ENCODE measurements around the gene DIS3L. TPM values are rescaled to one million over a fixed set of nuclear protein-coding genes. Genes with fewer than 3 reads are reported as not detected.
"Not testable (repeated sequence)": the region's sequence is repeated elsewhere in the genome, so short reads cannot be mapped to it uniquely, and the experiment has no call there.

The DIS3L gene
- 10 to 100 TPM; 31.2 to 36.7 TPM for total RNA-seq
- long read RNA-seq, transcript DIS3L-202 (17 exons, 3,647 nt), result major isoform, 31 of 52 reads
- long read RNA-seq, partial matches to known transcripts, result 4 of 52 reads
- long read RNA-seq, other reads (novel, unspliced or antisense), result 15 of 52 reads

DNA sequence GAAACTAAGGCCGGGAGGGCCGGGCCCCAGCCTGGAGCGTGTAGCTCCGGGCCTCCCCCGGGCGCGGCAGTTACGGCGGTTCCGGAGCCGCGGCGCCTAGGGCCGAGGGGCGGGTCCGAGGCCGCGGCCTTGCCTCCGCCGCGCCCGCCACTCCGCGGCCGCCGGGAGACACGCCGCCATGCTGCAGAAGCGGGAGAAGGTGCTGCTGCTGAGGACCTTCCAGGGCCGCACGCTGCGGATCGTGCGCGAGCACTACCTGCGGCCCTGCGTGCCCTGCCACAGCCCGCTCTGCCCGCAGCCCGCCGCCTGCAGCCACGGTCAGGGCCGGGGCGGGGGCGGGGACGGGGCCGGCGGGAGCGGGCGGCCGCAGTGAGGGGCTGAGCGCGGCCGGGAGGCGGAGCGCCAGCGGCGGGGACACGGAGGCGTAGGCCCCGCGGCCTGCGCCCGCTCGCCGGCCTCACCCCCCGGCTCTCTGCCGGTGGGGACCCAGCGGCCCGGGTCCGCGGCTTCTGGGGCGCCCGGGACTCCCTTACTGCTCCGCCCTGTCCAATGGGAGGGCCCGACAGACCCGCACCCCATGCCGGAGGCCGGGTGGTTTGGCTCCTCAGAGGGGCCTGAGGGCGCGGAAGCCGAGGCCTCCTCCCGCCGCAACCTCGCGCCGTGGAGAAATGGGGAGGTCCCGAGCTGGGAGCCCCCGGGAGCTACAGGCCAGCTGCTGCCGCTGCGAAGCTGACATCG, at the start of gene DIS3L:
Gene DIS3L, plus strand, starts transcription at position 150 of the 738 bp plus-strand sequence. Its CDS starts 29 bp downstream, at position 179.
- ATAC-seq (peak; percentile 93), DNase-seq (peak; percentile 74)
- intact Hi-C loops (cut with DNase I), result no loop called here

DNA sequence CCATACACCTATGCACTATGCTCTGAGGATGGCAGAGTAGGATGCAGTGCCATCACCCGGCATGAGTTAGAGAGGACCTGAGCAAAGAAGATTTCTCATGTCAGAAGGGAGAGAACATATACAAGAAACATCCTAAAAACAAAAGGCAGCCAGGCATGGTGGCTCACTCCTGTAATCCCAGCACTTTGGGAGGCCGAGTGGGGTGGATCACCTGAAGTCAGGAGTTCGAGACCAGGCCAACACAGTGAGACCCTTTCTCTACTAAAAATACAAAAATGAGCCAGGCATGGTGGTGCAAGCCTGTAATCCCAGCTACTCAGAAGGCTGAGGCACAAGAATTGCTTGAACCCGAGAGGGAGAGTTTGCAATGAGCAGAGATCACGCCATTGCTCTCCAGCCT, 47.5 kb upstream of the DIS3L start:
- intact Hi-C loops (cut with DNase I); DNase-seq; ATAC-seq: not testable (repeated sequence)

DNA sequence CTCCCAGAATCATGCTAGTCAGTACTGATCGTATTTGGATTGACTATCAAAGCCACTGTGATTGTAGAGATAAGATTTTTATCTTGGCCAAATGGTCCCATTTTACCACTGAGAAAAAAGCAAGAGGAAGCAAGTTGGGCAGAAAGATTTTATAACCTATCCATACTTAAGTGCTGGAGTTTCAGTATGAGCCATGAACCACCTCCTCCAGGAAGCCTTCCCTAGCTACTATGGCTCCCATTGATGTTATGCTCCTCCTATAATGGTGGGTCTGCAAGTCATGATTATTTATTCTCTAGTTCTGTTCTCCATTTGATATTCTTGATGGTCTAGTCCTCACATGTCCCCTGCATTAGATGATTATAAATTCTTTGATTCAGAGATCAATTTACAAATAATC, 46.4 kb upstream of the DIS3L start:
- no peak for DNase-seq
- intact Hi-C loops (cut with DNase I), result no loop called here
- no peak for ATAC-seq

DNA sequence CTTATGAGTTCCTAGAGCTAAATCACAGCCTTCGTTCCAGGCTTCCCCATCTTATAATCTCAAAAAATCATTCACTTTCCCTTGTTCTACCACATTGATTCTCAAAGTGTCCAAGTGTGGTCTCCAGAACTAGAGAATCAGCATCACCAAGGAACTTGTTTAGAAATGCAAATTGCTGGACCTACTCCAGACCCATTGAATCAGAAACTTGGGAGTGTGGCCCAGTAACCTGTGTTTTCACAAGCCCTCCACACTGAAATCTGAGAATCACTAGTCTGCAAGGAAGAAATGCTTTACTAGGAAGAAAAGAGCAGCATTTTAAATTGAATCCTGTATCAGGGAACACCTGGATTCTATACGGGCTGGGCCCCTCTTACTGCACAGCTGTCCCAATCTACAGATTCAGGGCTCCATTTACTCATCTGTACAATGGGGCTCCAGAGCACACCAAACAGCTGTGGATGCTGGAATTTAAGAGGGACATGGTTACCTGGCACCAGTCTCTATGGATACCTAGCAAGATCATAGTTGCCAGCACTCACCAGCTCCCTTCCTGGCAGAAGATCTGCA, 43.7 kb upstream of the DIS3L start:
- DNase-seq (no peak), ATAC-seq (no peak)
- intact Hi-C loops (cut with DNase I), result no loop called here

DNA sequence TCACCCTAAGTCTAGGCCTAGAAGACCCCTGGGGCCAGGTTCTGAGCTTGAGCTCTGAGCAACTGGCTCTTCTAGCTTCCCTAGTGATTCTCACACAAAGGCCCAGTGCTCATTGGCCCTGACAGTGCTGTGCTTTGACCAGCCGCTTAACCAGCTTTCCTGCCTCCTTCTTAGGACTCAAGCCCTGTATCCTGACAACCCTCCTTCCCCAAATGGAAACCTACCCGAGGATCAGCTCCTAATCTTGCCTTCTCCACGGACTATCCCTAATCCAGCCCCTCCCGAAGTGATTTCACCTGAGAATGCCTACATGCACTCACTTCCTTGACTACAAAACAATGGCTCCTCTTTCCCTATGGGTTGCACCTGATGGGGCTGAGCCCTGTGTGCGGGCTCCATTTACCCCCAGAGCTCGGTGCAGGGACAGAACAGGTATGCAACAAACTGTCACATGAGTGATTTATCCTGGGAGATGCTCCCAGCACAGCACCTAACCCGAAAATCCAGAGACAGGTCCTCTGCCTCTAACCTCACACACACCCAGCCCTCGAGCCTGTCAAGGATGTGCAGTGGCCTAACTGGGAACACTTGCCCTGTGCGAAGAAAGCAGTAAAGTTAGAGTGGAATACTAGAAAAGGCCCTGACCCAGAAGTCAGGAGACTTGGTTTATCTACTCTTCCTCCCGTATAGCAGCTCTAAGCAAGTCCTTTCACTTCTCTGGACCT, 42.1 kb upstream of the DIS3L start:
- intact Hi-C loops (cut with DNase I), result no loop called here
- DNase-seq, result no peak
- ATAC-seq, result no peak

DNA sequence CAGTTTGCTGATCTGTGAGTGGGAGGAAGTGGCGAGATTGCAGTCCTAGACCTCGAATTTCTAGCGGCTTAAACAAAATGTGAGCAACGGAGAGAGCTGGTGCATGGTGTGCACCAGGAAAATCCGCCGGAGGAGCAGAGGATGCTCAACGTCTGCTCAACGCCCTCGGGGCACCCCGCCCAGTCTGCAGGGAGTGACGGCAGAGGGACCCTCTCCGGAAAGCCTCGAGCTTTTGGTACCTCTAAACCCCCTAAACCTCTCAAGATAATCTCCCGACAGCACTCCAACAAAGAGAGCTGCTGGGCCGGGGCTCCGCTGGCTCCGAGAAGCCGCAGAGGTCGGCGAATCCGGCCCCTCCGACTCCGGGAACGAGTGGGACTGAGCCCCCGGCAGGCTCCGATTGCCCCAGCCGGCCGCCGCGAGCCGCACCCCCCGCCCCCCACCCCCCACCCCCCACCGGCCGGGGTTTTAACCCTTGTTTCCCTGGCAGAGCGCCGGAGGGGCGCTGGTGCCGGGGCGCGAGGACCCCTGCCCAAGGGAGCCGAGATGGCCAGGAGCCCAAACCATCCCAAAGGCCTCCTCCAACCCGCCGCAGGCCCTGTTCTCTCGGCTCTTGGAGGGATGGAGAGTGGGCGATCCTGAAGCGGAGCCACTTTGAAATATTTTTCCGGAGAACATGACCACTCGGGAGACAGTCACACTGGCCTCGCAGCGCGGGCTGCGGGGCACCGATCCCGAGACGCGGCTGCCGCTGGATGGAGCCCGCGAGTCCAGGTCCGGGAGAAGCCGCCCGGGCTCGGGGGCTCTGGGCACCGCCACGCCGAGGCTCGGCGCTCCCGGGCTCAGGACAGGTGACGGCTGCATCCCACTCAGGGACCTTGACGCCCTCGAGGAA, 41.3 kb upstream of the DIS3L start:
- DNase-seq, result peak; percentile 67
- ATAC-seq, result peak; percentile 83 to 86
- intact Hi-C loops (cut with DNase I), result no loop called here

DNA sequence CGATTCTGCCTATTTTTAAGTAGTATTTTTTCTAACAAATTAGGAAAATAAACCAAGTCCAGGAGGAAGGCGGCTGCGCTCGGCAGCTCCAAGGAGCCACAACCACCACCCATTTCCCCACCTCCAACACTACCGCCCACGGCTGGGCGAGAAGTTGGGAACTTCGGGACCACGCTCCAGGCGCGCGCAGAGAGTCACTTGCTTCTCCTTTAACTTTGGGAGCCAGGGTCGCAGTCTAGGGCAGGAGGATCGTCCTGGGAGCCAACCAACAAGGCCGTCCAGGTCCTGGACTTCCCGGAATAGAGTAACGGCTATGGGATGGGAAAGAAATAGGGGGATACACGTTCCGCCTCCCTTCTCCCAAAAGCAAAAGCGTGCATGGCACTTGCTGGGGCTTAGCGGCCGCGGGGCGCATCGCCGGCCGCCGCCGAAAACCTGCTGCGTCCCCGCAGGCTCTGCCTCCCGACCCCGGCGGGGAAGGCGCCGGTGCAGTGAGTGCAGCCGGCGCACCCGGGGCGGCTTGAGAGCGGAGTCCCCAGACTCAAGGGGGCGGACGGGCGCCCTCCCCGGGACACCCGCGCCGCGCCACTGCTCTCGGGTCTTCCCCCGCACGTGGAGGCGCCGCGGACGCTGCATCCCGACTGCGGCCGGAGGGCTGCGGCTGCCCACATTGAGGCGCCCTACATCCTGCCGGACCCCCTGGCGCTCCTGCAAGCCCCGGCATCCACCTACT, 40.5 kb upstream of the DIS3L start:
- intact Hi-C loops (cut with DNase I), result no loop called here
- peak; percentile 44 to 48 for ATAC-seq
- no peak for DNase-seq

DNA sequence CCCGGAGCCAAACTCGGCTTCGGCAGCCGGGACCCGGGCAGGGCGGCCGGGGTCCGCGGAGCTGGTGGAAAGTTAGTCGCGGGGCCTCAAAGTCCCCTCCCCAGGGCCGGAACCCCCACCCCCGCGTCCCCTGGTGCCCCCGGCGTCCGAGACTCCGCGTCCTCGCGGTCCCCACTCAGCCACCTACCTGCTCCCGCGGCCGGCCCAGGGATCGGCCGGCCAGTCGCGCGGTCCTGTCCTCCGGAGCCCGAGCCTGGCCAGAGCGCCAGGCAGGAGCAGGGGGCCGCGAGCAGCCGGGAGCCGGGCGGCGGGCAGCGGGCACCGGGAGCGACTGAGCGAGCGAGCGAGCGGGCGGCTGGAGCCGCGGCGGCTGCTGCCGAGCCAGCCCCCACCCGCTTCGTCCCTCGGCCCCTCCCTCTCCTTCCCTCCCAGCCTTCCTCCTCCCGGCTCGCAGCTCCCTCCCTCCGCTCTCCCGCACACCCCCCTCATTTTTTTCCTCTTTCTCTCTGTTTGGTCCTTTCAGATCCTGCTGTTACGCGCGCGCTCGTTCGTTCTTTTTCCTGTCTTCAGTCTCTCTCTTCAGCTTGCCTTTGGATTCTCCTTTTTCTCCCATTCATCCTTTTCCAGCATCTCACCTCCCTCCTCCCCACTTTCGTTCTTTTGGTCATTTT, 39.8 kb upstream of the DIS3L start, which contains the start of gene MEGF11:
Gene MEGF11, minus strand, starts transcription at position 333 of the 671 bp plus-strand sequence. CDS start 125,347 bp downstream, outside the sequence.
- peak; percentile 40 for DNase-seq
- intact Hi-C loops (cut with DNase I), result no loop called here
- ATAC-seq, result peak; percentile 53 to 76

DNA sequence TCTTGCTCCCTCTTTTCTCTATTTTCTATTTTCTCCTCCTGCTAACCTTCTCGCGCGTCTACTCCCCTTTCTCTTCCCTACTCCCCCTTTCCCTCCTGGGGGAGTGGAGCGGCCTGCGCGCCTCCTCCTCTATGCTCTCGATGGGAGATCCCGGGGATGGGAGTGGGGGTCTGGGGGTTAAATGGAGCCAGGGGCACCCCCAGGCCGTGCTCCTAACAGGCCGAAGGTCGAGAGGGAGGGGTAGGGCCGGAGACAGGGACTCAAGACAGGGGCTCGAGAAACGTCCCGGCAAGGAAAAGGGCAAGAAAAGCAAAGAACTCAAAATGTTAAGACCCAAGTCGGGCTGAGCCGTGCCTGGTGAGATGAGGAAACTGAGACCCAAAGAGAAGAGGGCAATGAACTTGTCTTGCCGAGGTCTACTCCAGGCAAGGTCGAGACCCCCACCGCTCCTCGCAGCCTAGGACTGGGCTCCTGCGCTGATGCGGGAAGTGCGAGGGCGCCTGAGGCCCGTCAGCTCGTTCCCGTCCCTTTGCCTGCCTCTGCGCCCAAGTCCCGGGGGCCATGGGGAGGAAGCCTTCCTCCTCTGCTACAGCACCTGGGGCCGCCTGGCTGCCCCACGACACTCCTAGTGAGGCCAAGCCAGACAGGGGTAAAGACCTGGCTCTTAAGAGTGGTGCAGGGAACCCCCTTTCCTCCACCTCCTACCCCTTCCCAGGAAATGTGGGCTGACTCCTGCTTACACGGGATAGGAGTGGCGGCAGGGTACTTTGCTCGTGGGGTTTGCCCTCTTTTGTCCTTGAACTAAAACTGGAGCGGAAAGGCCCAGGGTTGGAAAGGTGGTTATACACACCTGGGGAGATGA, 39.0 kb upstream of the DIS3L start:
- DNase-seq (no peak), ATAC-seq (no peak)
- intact Hi-C loops (cut with DNase I), result no loop called here

DNA sequence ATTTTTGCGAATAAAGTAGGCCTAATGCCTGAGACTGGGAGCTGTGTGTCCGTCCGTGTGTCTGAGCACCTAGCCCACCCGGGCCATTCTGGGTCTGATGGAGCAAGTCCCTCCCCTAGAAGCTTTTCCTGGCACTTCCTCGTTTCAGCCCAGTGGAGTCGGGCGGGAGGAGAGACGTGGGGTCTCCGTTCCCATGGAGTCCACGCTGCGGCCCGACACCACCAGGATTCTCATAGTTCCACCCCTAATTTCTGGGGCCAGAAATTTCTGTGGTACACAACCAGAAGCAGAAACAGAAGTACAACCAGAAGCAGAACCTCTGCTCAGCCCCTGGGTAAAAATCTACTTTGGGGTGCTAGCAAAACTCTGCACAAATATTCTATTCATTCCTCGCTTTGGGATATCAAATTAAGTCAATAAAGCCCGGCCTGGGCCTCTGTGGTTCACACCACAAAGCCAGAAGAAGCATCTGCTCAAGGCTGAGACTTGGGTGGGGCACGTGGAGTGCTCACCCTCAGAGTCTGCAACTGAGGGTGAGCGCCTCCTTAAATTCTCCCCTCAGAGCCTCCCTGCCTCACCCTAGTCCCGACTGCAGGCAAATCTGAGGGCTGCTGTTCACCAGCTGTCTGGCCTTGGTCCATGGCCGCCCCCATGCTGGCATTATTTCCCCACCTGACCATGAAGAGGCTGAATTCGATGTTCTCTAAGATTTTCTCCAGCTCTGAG, 38.3 kb upstream of the DIS3L start:
- DNase-seq (no peak), ATAC-seq (no peak)
- intact Hi-C loops (cut with DNase I), result no loop called here

DNA sequence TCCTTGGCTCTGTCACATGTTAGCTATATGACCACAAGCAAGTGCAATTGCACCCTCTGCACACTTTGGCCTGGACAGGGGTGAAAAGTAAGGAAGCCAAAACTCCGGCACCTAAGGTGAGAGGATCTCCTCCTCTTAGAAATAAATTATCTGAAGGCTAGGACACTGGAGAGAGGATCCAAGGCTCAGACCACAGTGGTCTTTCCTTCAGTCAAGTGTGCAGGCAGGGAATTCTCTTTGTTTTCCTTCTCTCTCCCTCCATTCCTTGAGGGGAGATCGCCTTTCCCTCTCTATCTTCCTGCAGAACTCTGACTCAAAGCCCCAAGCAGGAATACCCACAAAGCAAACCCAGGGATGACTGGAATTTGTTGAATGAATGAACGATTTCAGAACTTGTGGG, 36.7 kb upstream of the DIS3L start:
- intact Hi-C loops (cut with DNase I), result no loop called here

DNA sequence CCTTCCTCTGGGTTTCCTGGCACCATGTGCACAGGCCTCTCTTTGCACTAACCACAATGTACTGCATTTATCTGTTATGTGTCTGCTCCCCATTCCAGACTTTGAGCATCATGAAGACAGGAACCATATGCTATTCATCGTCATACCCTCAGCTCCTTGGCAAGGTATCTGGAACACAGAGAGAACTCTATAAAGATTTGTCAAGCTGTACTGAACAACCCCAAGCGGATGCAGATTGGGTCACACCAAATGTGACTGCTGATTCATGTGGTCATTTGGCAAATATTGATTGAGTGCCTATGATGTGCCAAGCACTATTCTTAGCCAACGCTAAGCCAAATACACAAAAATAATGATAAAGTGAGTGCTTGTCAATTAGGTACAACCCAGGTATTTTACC, 32.3 kb upstream of the DIS3L start:
- DNase-seq (no peak), ATAC-seq (no peak)
- intact Hi-C loops (cut with DNase I), result no loop called here

More for the DNA sequence above, 36.7 kb upstream of the DIS3L start:
- ATAC-seq (no peak), DNase-seq (no peak)

DNA sequence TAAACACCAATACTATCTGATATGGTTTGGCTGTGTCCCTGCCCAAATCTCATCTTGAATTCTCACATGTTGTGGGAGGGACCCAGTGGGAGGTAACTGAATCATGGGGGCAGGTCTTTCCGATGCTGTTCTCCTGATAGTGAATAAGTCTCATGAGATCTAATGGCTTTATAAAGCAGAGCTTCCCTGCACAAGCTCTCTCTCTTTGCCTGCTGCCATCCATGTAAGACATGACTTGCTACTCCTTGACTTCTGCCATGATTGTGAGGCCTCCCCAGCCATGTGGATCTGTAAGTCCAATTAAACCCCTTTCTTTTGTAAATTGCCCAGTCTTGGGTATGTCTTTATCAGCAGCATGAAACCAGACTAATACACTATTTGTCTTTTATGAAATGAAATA, 30.5 kb upstream of the DIS3L start:
- intact Hi-C loops (cut with DNase I), result not testable (repeated sequence)

DNA sequence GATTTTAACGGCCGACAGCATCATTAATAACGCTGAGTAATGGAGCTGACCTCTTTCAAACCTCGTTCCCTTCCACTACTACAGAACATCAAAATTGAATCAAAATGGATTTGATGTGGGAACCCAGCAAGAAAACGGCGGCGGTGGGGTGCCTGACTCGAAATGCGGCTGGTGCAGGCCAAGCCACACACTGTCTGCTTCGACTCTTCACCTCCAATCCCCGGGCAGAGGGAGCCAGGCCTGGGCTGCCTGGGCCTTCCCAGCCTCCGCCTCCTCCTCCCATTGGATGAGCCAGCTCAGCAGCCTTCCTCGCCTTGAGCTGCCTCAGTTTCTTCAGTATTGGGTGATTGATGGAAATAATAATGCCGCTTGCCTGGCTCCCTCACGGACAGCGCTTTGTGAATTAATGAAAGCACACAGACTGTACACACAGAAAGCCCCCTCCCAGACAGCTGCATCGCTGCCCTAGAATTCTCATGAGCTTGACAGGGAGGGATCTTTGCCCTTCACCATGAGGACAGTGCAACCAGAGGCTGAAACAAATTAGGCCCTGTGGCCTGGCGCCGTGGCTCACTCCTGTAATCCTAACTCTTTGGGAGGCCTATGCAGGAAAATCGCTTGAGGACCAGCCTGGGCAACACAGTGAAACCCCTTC, 28.4 kb upstream of the DIS3L start:
- DNase-seq (no peak), ATAC-seq (no peak)
- intact Hi-C loops (cut with DNase I), result no loop called here

More for the DNA sequence above, 30.5 kb upstream of the DIS3L start:
- DNase-seq, ATAC-seq: not testable (repeated sequence)

DNA sequence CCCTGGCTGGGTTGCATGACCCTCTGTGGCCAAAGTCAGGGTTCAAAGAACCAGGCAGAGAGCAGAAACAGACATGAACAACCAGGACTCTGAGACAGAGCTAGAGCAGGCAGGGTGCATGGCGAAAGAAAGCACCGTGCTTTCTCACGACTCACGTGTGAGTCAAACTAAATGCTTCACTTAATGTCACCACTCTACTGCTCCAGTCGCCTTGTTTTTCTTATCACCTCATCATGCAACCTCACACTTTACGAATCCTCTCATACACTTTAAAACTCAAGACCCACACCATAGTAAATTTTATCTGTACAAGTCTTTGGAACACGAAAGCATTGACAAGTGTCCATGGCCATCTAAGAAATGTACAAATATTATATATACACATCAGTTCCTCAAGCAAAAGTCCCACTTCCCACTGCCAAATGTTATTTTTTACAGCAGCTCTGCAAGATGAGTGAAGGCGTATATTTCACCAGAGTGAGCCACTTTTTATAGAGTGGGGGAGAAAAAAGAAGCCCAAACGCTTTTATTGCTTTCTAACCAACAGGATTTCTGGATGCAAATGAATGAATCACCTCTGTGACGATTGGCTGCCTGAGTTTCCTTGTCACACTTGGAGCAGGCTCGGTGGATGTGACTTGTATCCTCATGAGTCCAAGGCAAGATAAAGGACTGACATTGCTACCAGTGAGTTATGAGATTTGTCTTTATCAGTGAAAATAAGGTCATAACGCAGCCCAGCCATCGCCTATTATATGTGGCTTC, 23.9 kb upstream of the DIS3L start:
- ATAC-seq (peak in 1 of 2 donors; percentile 33), DNase-seq (no peak)
- intact Hi-C loops (cut with DNase I), result no loop called here
